Esophagus squamous epithelium (tissue), 5 donors: ENCODE measurements around the gene MICAL3. TPM values are rescaled to one million over a fixed set of nuclear protein-coding genes. Genes with fewer than 3 reads are reported as not detected.
A peak's percentile ranks its signal among the peaks of the same experiment; 100 is the strongest.

Source experiments
- DNase-seq: peaks from one replicate; lab custom pipeline; 2025; lab: John Stamatoyannopoulos, UW
- H3K27ac ChIP-seq, 4 donors: fragments of 200-600 bp; sonication (generic); one replicate each; pipeline ENCODE4 v1.5.1; 2016 to 2019; ENCODE audit warnings: mild to moderate bottlenecking in 1 of 4
- H3K27me3 ChIP-seq, 4 donors: fragments of 200-600 bp; sonication (generic); 1 replicate in 3 of 4; 2 replicates in 1 of 4; pipeline versions ENCODE4 v1.5.1 to v1.6.0; 2017 to 2021; ENCODE audit warnings: antibody characterized with exemption in 1 of 4
- H3K36me3 ChIP-seq, 3 donors: fragments of 200-600 bp; sonication (generic); one replicate each; pipeline ENCODE4 v1.5.1; 2016 to 2019
- H3K4me1 ChIP-seq, 3 donors: fragments of 200-600 bp; sonication (generic); one replicate each; pipeline ENCODE4 v1.5.1; 2017 to 2019
- H3K4me3 ChIP-seq, 4 donors: fragments of 200-600 bp; sonication (generic); 1 replicate in 3 of 4; 2 replicates in 1 of 4; pipeline ENCODE4 v1.5.1; 2016 to 2019; ENCODE audit warnings: mild to moderate bottlenecking in 2 of 4, moderate library complexity in 1 of 4
- H3K9me3 ChIP-seq, 3 donors: fragments of 200-600 bp; sonication (generic); one replicate each; pipeline ENCODE4 v1.5.1; 2016 to 2019
- POLR2A ChIP-seq, 4 donors: fragments of 450-650 bp; IDR thresholded peaks; one replicate each; pipeline ENCODE4 v1.6.1; 2017; ENCODE audit warnings: antibody characterized with exemption in 4 of 4, mild to moderate bottlenecking in 4 of 4, moderate library complexity in 3 of 4
- WGBS, 2 donors: methylation state at CpG; one replicate each; pipeline ENCODE4 v1.1.5; 2018; 5-methylcytosine and 5-hydroxymethylcytosine counted together
- intact Hi-C: fragments of 100-400 bp; cut with DNase I; formaldehyde crosslinking; loops from one replicate; pipeline ENCODE4 v1.15.0; 2022
- total RNA-seq, 4 donors: library from RNA; depleted of rRNA; stranded (reverse); fragments of >200 nt; gene quantifications; one replicate each; pipeline ENCODE4 v1.1.0, GENCODE V29; 2016
- TF ChIP-seq, protein P1 (sequence below), 6 experiments: fragments of 450-650 bp in 4 of 6; fragments of 200-600 bp in 2 of 6; sonication (generic) in 2 of 6; IDR thresholded peaks; one replicate each; pipeline ENCODE4 v1.5.1; 2016 to 2019; ENCODE audit warnings: antibody characterized with exemption in 6 of 6, mild to moderate bottlenecking in 4 of 6, moderate library complexity in 4 of 6
- donor health status: DM: yes; HTN: yes; CAD: no.

MICAL3 gene
- total RNA-seq, 4 donors from 2014 or later: 11.2 to 30.9 (median 15.9) TPM

DNA sequence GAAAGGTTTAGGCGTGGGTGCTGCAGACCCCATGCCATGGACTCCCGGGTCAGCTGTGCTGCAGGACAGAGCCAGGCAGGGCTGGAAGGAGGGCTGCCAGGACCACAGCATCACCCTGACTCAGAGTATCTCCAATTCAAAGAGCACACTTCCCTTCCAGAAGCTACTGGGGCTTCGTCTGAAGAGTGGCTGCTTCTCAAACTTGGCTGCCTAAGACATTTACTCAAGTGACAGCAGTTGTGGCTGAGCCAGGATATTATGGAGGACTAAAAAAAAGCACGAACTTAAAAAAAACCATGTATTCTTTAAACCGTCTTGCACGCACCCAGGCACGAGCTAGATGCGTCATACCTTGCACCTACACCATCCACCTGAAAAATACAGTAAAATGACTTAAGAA lies 237.1 kb downstream of the MICAL3 start:
- H3K36me3 ChIP-seq: peaks cover 0 to 39% (median 15%) of the 10 kb centered on the region in 3 donors
- no peak for TF ChIP-seq POLR2A (IDR thresholded peaks at IDR 0.05)
- TF ChIP-seq, protein P1, sequence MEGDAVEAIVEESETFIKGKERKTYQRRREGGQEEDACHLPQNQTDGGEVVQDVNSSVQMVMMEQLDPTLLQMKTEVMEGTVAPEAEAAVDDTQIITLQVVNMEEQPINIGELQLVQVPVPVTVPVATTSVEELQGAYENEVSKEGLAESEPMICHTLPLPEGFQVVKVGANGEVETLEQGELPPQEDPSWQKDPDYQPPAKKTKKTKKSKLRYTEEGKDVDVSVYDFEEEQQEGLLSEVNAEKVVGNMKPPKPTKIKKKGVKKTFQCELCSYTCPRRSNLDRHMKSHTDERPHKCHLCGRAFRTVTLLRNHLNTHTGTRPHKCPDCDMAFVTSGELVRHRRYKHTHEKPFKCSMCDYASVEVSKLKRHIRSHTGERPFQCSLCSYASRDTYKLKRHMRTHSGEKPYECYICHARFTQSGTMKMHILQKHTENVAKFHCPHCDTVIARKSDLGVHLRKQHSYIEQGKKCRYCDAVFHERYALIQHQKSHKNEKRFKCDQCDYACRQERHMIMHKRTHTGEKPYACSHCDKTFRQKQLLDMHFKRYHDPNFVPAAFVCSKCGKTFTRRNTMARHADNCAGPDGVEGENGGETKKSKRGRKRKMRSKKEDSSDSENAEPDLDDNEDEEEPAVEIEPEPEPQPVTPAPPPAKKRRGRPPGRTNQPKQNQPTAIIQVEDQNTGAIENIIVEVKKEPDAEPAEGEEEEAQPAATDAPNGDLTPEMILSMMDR (IDR thresholded peaks at IDR 0.05): no peak
- peaks cover 10 to 45% (median 18%) of the 10 kb centered on the region in 3 donors for H3K4me1 ChIP-seq
- intact Hi-C loops: no loop called here
- WGBS, 2 donors: 61 to 85% methylated on average over 5 to 7 of the region's 8 CpGs
- H3K9me3 ChIP-seq: no peaks in the 10 kb centered on the region
- H3K27ac ChIP-seq: peak overlapping the region; percentile 20 to 72 (median 52)
- DNase-seq: no peak
- no peak overlapping the region for H3K4me3 ChIP-seq
- H3K27me3 ChIP-seq: no peaks in the 10 kb centered on the region

DNA sequence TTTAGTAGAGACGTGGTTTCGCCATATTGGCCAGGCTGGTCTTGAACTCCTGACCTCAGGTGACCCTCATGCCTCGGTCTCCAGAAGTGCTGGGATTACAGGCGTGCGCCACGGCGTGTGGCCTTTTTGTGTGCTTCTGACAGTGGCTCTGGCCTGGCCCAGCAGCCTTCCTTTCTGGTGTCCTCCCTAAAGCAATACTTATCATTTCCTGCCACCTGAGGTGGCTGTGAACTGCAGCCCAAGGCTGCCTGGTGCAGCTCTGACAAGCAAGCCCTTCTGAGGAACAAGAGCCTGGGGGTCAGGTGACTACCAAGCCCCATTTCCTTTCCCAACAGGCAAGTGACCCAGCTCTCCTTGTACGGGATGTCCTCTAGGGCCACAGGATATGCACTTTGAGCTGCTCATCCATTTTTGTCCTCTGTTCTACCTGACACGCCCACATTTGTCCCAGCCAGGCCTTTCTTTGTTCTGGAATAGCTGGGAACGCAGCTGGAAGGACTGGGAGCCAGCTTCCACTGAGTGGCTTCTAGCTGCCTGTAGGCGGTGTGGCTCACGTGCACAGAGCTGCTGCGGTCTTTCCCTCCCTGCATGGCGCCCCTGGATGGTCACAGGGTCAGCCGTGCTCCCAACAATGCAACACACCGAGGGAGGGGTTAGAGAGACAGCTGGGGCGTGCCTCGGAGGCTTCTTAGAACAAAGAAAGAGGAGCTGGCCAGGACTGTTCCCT lies 237.8 kb downstream of the MICAL3 start:
- Histone ChIP-seq H3K4me1 (peaks cover 16 to 51% (median 25%) of the 10 kb centered on the region in 3 donors), H3K27ac (peak overlapping the region; percentile 42 to 72 (median 60)), H3K27me3 (no peaks in the 10 kb centered on the region), H3K36me3 (peaks cover 0 to 37% (median 15%) of the 10 kb centered on the region in 3 donors), H3K9me3 (no peaks in the 10 kb centered on the region), H3K4me3 (no peak overlapping the region)
- DNase-seq: no peak
- TF ChIP-seq, protein P1 (IDR thresholded peaks at IDR 0.05): peak in 1 of 6 experiments; percentile 7
- no peak for TF ChIP-seq POLR2A (IDR thresholded peaks at IDR 0.05)
- WGBS, 2 donors: 38 to 45% methylated on average over 1 to 6 of the region's 18 CpGs
- intact Hi-C loops: no loop called here

DNA sequence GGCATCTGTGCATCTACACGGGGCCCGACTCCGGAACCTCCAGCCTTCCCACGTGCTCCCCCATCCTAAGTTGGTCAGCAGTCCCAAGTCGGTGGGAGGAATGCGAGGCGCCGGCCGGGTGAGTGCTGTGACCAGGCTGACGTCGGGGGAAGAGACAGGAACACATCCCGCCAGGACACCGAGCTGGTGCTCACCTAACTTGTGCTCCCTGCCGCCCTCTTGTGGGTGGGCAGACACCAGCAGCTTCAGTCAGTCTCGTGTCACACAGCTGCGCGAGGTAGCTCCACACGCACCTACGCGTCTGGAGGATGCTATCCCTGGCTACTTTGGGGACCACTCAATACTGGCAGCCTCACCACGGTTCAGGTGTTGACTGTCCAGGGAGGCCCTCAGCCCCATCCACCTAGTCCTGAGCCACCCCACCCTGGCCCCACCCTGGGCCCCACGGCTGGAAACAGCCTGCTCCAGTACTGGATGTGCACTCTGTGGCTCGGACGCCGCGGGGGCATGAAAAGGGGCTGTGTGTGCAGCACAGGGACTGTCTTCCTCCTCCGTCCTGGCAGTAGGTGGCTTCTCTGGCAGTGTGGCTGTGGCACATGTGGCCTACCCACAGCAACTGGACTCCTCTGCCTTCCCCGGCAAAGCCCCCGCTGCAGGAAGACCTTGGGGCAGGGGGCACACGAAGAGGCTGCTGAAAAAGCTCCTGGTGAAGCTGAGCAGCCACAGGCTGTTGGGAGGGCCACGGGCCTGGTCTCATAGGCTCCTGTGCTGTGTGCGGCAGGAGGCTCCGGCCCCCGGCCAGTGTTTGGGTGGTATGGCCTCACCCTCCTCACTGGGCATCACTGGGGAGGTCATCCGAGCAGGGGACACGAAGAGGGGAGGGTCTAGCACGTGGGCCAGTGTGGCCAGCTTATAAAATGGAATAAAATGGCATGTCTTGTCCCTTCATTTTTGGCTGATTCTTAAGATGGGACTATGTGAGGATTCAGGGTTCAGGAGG lies 238.9 kb downstream of the MICAL3 start:
- TF ChIP-seq, protein P1 (IDR thresholded peaks at IDR 0.05): peak in 5 of 6 experiments; percentile 43 to 67 (median 49)
- TF ChIP-seq POLR2A (IDR thresholded peaks at IDR 0.05): no peak
- intact Hi-C loops: no loop called here
- WGBS, 2 donors: 78 to 91% methylated on average over 5 to 7 of the region's 37 CpGs

DNA sequence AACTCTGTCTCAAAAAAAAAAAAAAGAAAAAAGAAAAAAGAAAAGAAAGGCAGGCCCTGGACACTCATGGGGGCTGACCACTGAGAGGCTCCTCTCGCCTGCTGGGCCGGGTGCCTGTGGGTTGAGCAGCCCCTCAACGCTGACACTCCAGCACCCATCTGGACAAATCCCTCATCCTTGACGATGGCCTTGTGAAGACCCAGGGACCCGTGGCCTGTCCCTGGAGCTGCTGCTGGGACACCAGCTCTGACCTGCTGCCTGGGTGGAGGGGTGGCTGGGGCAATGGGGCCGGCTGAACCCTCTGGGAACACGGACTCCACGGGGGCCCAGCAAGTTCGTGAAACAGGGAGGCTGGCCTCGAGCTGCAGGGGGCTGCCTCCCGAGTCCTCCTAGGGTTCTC lies 239.6 kb downstream of the MICAL3 start:
- Histone ChIP-seq H3K27me3 (peaks cover 0 to 6% (median 0%) of the 10 kb centered on the region in 4 donors), H3K9me3 (no peaks in the 10 kb centered on the region), H3K27ac (no peak overlapping the region), H3K4me1 (peaks cover 22 to 60% (median 34%) of the 10 kb centered on the region in 3 donors), H3K36me3 (peaks cover 0 to 19% (median 7%) of the 10 kb centered on the region in 3 donors), H3K4me3 (no peak overlapping the region)
- no peak for DNase-seq
- intact Hi-C loops: no loop called here
- WGBS, 2 donors: 83 to 100% methylated on average over 2 to 7 of the region's 11 CpGs
- TF ChIP-seq POLR2A (IDR thresholded peaks at IDR 0.05): no peak
- TF ChIP-seq, protein P1 (IDR thresholded peaks at IDR 0.05): no peak

More for the DNA sequence above, 238.9 kb downstream of the MICAL3 start:
- no peaks in the 10 kb centered on the region for H3K9me3 ChIP-seq
- H3K36me3 ChIP-seq: peaks cover 0 to 26% (median 12%) of the 10 kb centered on the region in 3 donors
- no peak overlapping the region for H3K4me3 ChIP-seq
- no peak for DNase-seq
- H3K27me3 ChIP-seq: peaks cover 0 to 5% (median 0%) of the 10 kb centered on the region in 4 donors
- H3K4me1 ChIP-seq: peaks cover 22 to 60% (median 34%) of the 10 kb centered on the region in 3 donors
- H3K27ac ChIP-seq: peak overlapping the region in 3 of 4 donors; percentile 7 to 61 (median 28)
